HL-60 (cell line): ENCODE results near the gene R3HDM2.

Experiments used
- DNase-seq, 2 experiments: peaks; one replicate each; pipeline ENCODE4 v3.0.0-alpha.2; 2010 to 2020; ENCODE audit warnings: low read depth in 1 of 2, low spot score in 1 of 2
- H3K27ac ChIP-seq: fragments of 250-450 bp; sonication (Bioruptor Pico); replicated peaks from 2 replicates; pipeline ENCODE4 v1.5.1; 2020; ENCODE audit warnings: mild to moderate bottlenecking, moderate library complexity
- H3K27me3 ChIP-seq: fragments of 250-450 bp; sonication (Bioruptor Pico); 2 replicates; pipeline ENCODE4 v1.5.1; 2021; ENCODE audit warnings: mild to moderate bottlenecking, moderate library complexity; ENCODE audit not compliant: insufficient read depth, poor library complexity, severe bottlenecking
- H3K4me3 ChIP-seq: replicated peaks from 2 replicates; pipeline ENCODE4 v1.5.1; 2011; ENCODE audit warnings: mild to moderate bottlenecking, control low read depth, low read length; ENCODE audit not compliant: insufficient read depth
- CTCF ChIP-seq: IDR thresholded peaks from one replicate; pipeline ENCODE4 v1.5.1; 2011; ENCODE audit warnings: low read length, control low read depth, inconsistent platforms; ENCODE audit not compliant: insufficient read depth
- GABPA ChIP-seq: IDR thresholded peaks from 2 replicates; pipeline ENCODE4 v1.6.1; 2012; ENCODE audit warnings: low read depth
- POLR2AphosphoS5 ChIP-seq: IDR thresholded peaks from 2 replicates; pipeline ENCODE4 v1.6.1; 2012; ENCODE audit warnings: low read depth
- SPI1 ChIP-seq: IDR thresholded peaks from 2 replicates; pipeline ENCODE4 v1.6.1; 2012; ENCODE audit warnings: low read depth, mild to moderate bottlenecking, borderline replicate concordance
- TF ChIP-seq, protein P1 (sequence below): IDR thresholded peaks from 2 replicates; pipeline ENCODE4 v1.6.1; 2012; ENCODE audit warnings: low read depth; ENCODE audit not compliant: insufficient replicate concordance

R3HDM2 gene

GRCh38 chr12:57242691-57243454 is 188.0 kb downstream of the R3HDM2 start:
- no peak overlapping the region for H3K27ac ChIP-seq
- peaks cover 23% of the 10 kb centered on the region for H3K27me3 ChIP-seq
- peak in 1 of 2 experiments; percentile 52 for DNase-seq
- TF ChIP-seq GABPA = no peak
- peak; percentile 44 for TF ChIP-seq CTCF
- no peak for TF ChIP-seq SPI1
- no peak for TF ChIP-seq POLR2AphosphoS5
- H3K4me3 ChIP-seq = peak overlapping the region; percentile 31

DNA sequence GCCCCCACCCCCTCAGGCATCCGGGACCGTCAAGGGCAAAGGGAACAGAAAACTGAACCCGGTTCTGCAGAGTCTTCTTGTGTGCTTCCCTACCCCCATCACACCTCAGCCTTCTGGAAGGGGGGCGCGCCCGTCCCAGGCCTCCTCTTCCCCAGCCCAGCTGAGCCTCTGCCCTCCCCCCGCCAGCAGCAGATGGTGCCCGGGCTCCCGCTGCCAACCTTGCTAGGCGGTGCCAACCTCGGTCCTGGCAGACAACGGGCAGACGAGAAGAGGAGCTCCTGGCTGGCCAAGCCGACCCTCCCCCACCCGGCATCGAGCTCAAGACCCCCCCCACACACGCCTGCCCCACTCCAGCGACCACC is 188.5 kb downstream of the R3HDM2 start:
- Histone ChIP-seq H3K4me3 (no peak overlapping the region), H3K27me3 (peaks cover 23% of the 10 kb centered on the region), H3K27ac (no peak overlapping the region)
- TF ChIP-seq GABPA (no peak), CTCF (no peak), SPI1 (no peak), POLR2AphosphoS5 (no peak)
- TF ChIP-seq, protein P1, sequence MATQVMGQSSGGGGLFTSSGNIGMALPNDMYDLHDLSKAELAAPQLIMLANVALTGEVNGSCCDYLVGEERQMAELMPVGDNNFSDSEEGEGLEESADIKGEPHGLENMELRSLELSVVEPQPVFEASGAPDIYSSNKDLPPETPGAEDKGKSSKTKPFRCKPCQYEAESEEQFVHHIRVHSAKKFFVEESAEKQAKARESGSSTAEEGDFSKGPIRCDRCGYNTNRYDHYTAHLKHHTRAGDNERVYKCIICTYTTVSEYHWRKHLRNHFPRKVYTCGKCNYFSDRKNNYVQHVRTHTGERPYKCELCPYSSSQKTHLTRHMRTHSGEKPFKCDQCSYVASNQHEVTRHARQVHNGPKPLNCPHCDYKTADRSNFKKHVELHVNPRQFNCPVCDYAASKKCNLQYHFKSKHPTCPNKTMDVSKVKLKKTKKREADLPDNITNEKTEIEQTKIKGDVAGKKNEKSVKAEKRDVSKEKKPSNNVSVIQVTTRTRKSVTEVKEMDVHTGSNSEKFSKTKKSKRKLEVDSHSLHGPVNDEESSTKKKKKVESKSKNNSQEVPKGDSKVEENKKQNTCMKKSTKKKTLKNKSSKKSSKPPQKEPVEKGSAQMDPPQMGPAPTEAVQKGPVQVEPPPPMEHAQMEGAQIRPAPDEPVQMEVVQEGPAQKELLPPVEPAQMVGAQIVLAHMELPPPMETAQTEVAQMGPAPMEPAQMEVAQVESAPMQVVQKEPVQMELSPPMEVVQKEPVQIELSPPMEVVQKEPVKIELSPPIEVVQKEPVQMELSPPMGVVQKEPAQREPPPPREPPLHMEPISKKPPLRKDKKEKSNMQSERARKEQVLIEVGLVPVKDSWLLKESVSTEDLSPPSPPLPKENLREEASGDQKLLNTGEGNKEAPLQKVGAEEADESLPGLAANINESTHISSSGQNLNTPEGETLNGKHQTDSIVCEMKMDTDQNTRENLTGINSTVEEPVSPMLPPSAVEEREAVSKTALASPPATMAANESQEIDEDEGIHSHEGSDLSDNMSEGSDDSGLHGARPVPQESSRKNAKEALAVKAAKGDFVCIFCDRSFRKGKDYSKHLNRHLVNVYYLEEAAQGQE = no peak
- DNase-seq = no peak

- DNase-seq = no peak
- H3K27ac ChIP-seq = no peak overlapping the region
- peaks cover 23% of the 10 kb centered on the region for H3K27me3 ChIP-seq
- TF ChIP-seq POLR2AphosphoS5 (no peak), CTCF (no peak), SPI1 (no peak), GABPA (no peak)
- TF ChIP-seq, protein P1 = no peak
- H3K4me3 ChIP-seq = no peak overlapping the region
Measured at GRCh38 chr12:57241402-57242310, 189.2 kb downstream of the R3HDM2 start.
